Cardiac septum (tissue), 1 donor: ENCODE measurements around the gene FGF14. TPM values are rescaled to one million over a fixed set of nuclear protein-coding genes. Genes with fewer than 3 reads are reported as not detected.

Source experiments
- DNase-seq: peaks from one replicate; pipeline ENCODE4 v3.0.0-alpha.2; 2020; ENCODE audit warnings: low spot score
- intact Hi-C: fragments of 100-400 bp; cut with DNase I; formaldehyde crosslinking; loops from one replicate; pipeline ENCODE4 v1.14.0; 2022
- long read RNA-seq: library from polyadenylated mRNA; unstranded; transcript quantifications from one replicate; pipeline ENCODE4 v2.0.0, GENCODE V29; 2021
- total RNA-seq: library from RNA; stranded (reverse); fragmentation: NEBNext Ultra II Directional; extraction: Animal tissue kit (Norgen Biotek cat#: 25700); gene quantifications from one replicate; pipeline ENCODE4 v1.2.1, GENCODE V29; 2021
- donor health status: DM: no; HTN: no; CAD: no.

The FGF14 gene
- total RNA-seq: 4.8 TPM
- long read RNA-seq, partial matches to known transcripts: 2 of 6 reads
- long read RNA-seq, other reads (novel, unspliced or antisense): 4 of 6 reads

- DNase-seq: no peak
- intact Hi-C loops: no loop called here
Measured at GRCh38 chr13:102401766-102402165, at the start of gene FGF14. TSS of gene FGF14 (minus strand) at chr13:102402048.

GRCh38 chr13:102443249-102443648, 41.4 kb upstream of the FGF14 start:
- DNase-seq: no peak
- intact Hi-C loops: no loop called here

GRCh38 chr13:102441085-102441484, 39.2 kb upstream of the FGF14 start:
- intact Hi-C loops: no loop called here
- DNase-seq: no peak

- no peak for DNase-seq
- intact Hi-C loops: no loop called here
Measured at GRCh38 chr13:102440259-102440936, 38.5 kb upstream of the FGF14 start.

GRCh38 chr13:102422690-102423089, 20.8 kb upstream of the FGF14 start:
- intact Hi-C loops: no loop called here
- no peak for DNase-seq

GRCh38 chr13:102405499-102406100, 3.8 kb upstream of the FGF14 start:
- intact Hi-C loops: no loop called here
- no peak for DNase-seq

GRCh38 chr13:102402290-102402689, 442 bp upstream of the FGF14 start:
- DNase-seq: no peak
- intact Hi-C loops: no loop called here

- no peak for DNase-seq
- intact Hi-C loops: no loop called here
Measured at GRCh38 chr13:102401265-102401664, 583 bp downstream of the FGF14 start.

GRCh38 chr13:102400675-102401145, 1.1 kb downstream of the FGF14 start:
- intact Hi-C loops: no loop called here
- no peak for DNase-seq

GRCh38 chr13:102399791-102400674, 1.8 kb downstream of the FGF14 start:
- no peak for DNase-seq
- intact Hi-C loops: loop anchor here (10.0 kb wide), 2 partner anchors 205 to 445 kb away; partner anchors contain the start of gene ERCC5

GRCh38 chr13:102395939-102396338, 5.9 kb downstream of the FGF14 start:
- DNase-seq: no peak
- intact Hi-C loops: loop anchor here (10.0 kb wide), 2 partner anchors 201 to 449 kb away; partner anchors contain the start of gene ERCC5

- intact Hi-C loops: loop anchor here (10.0 kb wide), 2 partner anchors 200 to 450 kb away; partner anchors contain the start of gene ERCC5
- no peak for DNase-seq
Measured at GRCh38 chr13:102395174-102395573, 6.7 kb downstream of the FGF14 start.

GRCh38 chr13:102394158-102395053, 7.4 kb downstream of the FGF14 start:
- peak; percentile 95 for DNase-seq
- intact Hi-C loops: loop anchor here (5.0 to 10.0 kb wide), 3 partner anchors 77 to 450 kb away; partner anchors contain the start of gene ERCC5

- intact Hi-C loops: loop anchor here (5.0 to 10.0 kb wide), 3 partner anchors 75 to 452 kb away; partner anchors contain the start of gene ERCC5
- no peak for DNase-seq
Measured at GRCh38 chr13:102392481-102393209, 9.2 kb downstream of the FGF14 start.

- intact Hi-C loops: no loop called here
- no peak for DNase-seq
Measured at GRCh38 chr13:102386461-102386860, 15.4 kb downstream of the FGF14 start.

GRCh38 chr13:102380012-102380411, 21.8 kb downstream of the FGF14 start:
- intact Hi-C loops: no loop called here
- no peak for DNase-seq

GRCh38 chr13:102376318-102376717, 25.5 kb downstream of the FGF14 start:
- intact Hi-C loops: no loop called here

GRCh38 chr13:102374726-102375125, 27.1 kb downstream of the FGF14 start:
- DNase-seq: no peak
- intact Hi-C loops: no loop called here

More at GRCh38 chr13:102376318-102376717, 25.5 kb downstream of the FGF14 start:
- no peak for DNase-seq
